Fibroblast of villous mesenchyme (primary cell): ENCODE measurements around the gene CTBP1. TPM values are rescaled to one million over a fixed set of nuclear protein-coding genes. Genes with fewer than 3 reads are reported as not detected.
"Not testable (repeated sequence)": the region's sequence is repeated elsewhere in the genome, so short reads cannot be mapped to it uniquely, and the experiment has no call there.

Source experiments
- DNase-seq: peaks from one replicate; pipeline ENCODE4 v3.0.0-alpha.2; 2010; ENCODE audit warnings: low read depth
- H3K4me3 ChIP-seq: 2 replicates; pipeline ENCODE4 v1.5.1; 2011; ENCODE audit warnings: low read depth, mild to moderate bottlenecking, low read length
- CTCF ChIP-seq: IDR thresholded peaks from 2 replicates; pipeline ENCODE4 v1.5.1; 2012; ENCODE audit warnings: low read depth, mild to moderate bottlenecking, low read length; ENCODE audit not compliant: insufficient read depth
- total RNA-seq: library from RNA; depleted of rRNA; stranded (reverse); fragments of >200 nt; gene quantifications from 2 replicates; pipeline ENCODE4 v1.2.3, GENCODE V29; 2012

CTBP1 gene
- total RNA-seq, 1 donor: 235 TPM

DNA sequence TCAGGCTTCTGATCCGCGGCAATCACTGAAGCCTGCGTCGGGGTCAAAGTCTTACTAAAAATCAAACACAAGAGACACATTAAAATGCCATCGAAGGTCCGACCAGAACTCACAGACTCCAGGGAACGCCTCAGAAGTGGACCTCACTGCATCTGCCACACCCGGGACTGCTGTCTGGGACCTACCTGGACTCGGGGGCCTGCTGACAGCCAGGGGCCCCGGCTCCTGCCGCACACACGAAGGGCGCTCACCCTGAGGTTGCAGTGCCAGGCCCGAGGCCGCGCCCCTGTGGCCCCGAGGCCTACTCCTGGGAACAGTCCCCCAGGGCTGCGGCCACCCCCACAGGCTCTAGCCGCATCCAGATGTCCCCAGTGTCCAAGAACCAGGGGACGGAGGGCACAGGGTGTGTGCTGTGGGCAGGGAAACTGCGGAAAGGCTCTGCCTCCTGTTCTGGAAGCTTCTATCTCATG lies 7.4 kb downstream of the CTBP1 start:
- no peak for TF ChIP-seq CTCF
- DNase-seq: no peak

GRCh38 chr4:1240721-1241465 lies 8.0 kb downstream of the CTBP1 start:
- DNase-seq: no peak
- no peak overlapping the region for H3K4me3 ChIP-seq
- no peak for TF ChIP-seq CTCF

More for the DNA sequence above, 7.4 kb downstream of the CTBP1 start:
- H3K4me3 ChIP-seq: no peak overlapping the region

DNA sequence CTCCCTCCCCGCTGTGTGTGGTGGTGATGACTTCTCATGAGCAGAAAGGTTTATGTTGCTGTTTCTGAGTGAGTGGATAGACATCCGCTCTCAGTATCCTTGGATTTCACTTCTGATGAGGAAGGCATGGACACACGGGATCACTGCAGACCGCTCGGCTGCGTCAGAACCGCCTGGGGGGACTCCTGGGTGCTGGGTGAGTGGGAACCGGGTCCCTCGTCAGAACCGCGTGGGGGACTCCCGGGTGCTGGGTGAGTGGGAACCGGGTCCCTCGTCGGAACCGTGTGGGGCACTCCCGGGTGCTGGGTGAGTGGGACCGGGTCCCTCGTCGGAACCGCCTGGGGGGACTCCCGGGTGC lies 9.0 kb downstream of the CTBP1 start:
- DNase-seq: no peak
- H3K4me3 ChIP-seq: no peak overlapping the region
- no peak for TF ChIP-seq CTCF

DNA sequence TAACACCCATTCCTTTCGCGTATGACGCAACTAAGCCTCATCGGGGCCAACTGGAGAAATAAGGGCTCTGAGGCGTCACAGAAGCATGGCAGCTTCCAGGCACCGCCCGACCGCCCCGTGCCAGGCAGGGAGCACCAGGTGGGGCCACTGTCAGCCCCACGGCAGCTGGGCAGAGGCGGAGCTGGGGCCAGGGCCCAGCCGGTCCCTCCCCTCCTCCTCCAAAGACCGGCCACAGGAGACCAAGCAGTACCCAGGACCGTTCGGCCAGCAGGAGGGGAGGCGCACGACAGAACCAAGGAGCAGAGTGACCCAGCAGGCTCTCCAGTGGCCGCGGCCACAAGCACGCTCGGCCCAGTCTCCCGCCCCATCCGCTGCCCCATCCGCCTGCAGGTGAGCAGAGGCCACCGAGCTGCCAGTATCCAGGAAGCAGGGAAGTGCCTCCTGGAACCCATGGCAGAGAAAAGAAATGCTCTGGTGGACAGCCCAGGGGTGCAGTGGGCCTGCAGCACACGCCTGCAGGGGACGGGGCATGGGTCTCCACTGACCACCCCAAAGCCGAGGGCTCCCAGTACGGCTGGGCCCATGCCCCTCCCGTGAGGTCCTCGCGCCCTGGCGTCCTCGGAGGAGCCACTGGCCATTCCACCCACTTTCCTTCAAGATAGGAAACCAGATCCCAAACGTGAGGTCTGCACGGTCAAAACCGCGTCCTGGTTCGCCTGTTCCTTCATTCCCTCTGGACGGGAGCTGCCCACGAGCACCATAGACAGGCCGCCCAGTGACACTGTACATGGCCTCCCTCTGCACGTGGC lies 9.6 kb downstream of the CTBP1 start:
- no peak for TF ChIP-seq CTCF
- no peak for DNase-seq
- H3K4me3 ChIP-seq: no peak overlapping the region

- DNase-seq: no peak
- no peak overlapping the region for H3K4me3 ChIP-seq
- TF ChIP-seq CTCF: no peak
These were observed 10.3 kb downstream of the CTBP1 start for GRCh38 chr4:1238676-1239000.

DNA sequence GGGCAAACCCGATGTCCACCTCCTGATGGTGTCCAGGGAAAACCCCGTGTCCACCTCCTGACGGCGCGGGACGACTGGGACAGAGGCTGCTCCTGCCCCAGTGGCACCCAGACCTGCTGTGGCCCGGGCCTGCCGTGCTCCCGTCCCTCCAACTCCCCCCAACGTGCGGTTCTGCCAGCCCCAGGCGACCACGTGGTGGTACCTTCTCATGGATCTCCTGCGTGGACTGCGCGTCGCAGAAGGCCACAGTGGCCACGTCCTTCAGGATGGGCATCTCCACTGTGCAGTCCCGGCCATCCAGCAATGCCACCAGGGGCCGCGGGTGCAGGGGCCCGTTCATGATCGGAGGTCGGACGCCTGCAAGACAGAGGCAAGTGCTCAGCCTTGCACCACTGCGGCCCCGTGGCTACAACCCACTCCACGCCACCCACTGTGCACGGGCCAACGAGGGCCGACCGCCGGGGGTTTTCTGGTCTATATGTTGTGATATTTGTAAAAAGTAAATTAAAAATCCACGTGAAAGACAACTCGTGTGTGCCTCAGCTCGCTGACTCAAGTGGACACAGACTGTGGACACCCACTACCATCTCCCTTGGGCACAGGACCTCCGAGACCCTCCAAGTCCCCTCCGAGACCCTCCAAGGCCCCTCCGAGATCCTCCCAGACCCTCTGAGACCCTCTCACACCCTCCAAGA lies 10.8 kb downstream of the CTBP1 start:
- no peak for TF ChIP-seq CTCF
- DNase-seq: no peak

DNA sequence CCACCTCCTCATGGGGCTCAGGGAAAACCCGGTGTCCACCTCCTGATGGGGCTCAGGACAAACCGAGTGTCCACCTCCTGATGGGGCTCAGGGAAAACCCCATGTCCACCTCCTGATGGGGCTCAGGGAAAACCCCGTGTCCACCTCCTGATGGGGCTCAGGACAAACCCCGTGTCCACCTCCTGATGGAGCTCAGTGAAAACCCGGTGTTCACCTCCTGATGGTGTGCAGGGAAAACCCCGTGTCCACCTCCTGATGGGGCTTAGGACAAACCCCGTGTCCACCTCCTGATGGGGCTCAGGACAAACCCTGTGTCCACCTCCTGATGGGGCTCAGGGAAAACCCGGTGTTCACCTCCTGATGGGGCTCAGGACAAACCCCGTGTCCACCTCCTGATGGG lies 11.7 kb downstream of the CTBP1 start:
- not testable (repeated sequence) for H3K4me3 ChIP-seq, DNase-seq

More for the DNA sequence above, 10.8 kb downstream of the CTBP1 start:
- H3K4me3 ChIP-seq: no peak overlapping the region

DNA sequence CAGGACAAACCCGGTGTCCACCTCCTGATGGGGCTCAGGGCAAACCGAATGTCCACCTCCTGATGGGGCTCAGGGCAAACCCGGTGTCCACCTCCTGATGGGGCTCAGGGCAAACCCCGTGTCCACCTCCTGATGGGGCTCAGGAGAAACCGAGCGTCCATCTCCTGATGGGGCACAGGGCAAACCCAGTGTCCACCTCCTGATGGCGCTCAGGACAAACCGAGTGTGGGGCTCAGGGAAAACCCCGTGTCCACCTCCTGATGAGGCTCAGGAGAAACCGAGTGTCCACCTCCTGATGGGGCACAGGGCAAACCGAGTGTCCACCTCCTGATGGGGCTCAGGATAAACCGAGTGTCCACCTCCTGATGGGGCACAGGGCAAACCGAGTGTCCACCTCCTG lies 12.1 kb downstream of the CTBP1 start:
- DNase-seq: not testable (repeated sequence)

More for the DNA sequence above, 12.1 kb downstream of the CTBP1 start:
- not testable (repeated sequence) for H3K4me3 ChIP-seq
